GM23338 (cell line): Measurements from ENCODE around the gene MYCBP2. TPM values are rescaled to one million over a fixed set of nuclear protein-coding genes. Genes with fewer than 3 reads are reported as not detected.

Experiments
- ATAC-seq: fragments of 200-7000 bp; cut with Tn5 transposase; 3 replicates; pipeline ENCODE4 v1.9.1; 2020
- DNase-seq: peaks from one replicate; pipeline ENCODE4 v3.0.0-alpha.2; 2015; ENCODE audit warnings: low spot score
- H2AFZ ChIP-seq: fragments of 200-600 bp; sonication (generic); 2 replicates; pipeline ENCODE4 v1.8.0; 2016; ENCODE audit warnings: antibody characterized with exemption, mild to moderate bottlenecking, moderate library complexity
- H3F3A ChIP-seq: fragments of 200-600 bp; sonication (generic); replicated peaks from 2 replicates; pipeline ENCODE4 v1.8.0; 2017; ENCODE audit warnings: antibody characterized with exemption, mixed run types, low read depth
- H3K27ac ChIP-seq: fragments of 200-600 bp; sonication (generic); 2 replicates; pipeline ENCODE4 v1.6.1; 2016; ENCODE audit warnings: low read depth
- H3K27me3 ChIP-seq: fragments of 200-600 bp; sonication (generic); 2 replicates; pipeline ENCODE4 v1.8.0; 2016; ENCODE audit warnings: mild to moderate bottlenecking, mixed run types, moderate library complexity; ENCODE audit not compliant: insufficient read depth
- H3K36me3 ChIP-seq: fragments of 200-600 bp; sonication (generic); 2 replicates; pipeline ENCODE4 v1.8.0; 2016; ENCODE audit warnings: mild to moderate bottlenecking; ENCODE audit not compliant: insufficient read depth
- H3K4me1 ChIP-seq: fragments of 200-600 bp; sonication (generic); 2 replicates; pipeline ENCODE4 v1.8.0; 2016; ENCODE audit warnings: mild to moderate bottlenecking, moderate library complexity; ENCODE audit not compliant: insufficient read depth
- H3K4me2 ChIP-seq: fragments of 200-600 bp; sonication (generic); 2 replicates; pipeline ENCODE4 v1.7.1; 2017; ENCODE audit warnings: mixed run types
- H3K4me3 ChIP-seq: fragments of 200-600 bp; sonication (generic); 2 replicates; pipeline ENCODE4 v1.6.1; 2016; ENCODE audit warnings: mixed run types
- H3K79me2 ChIP-seq: fragments of 200-600 bp; sonication (generic); replicated peaks from 2 replicates; pipeline ENCODE4 v1.8.0; 2017; ENCODE audit warnings: mild to moderate bottlenecking; ENCODE audit not compliant: insufficient read depth
- H3K9me2 ChIP-seq: fragments of 200-600 bp; sonication (generic); 2 replicates; pipeline ENCODE4 v1.8.0; 2017; ENCODE audit not compliant: insufficient read depth
- H4K20me1 ChIP-seq: fragments of 200-600 bp; sonication (generic); replicated peaks from 2 replicates; pipeline ENCODE4 v1.8.0; 2017; ENCODE audit warnings: mild to moderate bottlenecking; ENCODE audit not compliant: insufficient read depth
- H3K27ac Mint-ChIP-seq: 2 replicates; pipeline ENCODE4 v1.8.0; 2020; ENCODE audit warnings: inconsistent platforms, mild to moderate bottlenecking, moderate library complexity, mixed read lengths
- H3K27me3 Mint-ChIP-seq: 3 replicates; pipeline ENCODE4 v1.8.0; 2022; ENCODE audit warnings: low read depth, mild to moderate bottlenecking, moderate library complexity, mixed read lengths, inconsistent platforms; ENCODE audit not compliant: insufficient read depth, poor library complexity
- H3K36me3 Mint-ChIP-seq: 3 replicates; pipeline ENCODE4 v1.8.0; 2021; ENCODE audit warnings: low read depth, mild to moderate bottlenecking, inconsistent platforms, moderate library complexity, mixed read lengths
- H3K4me1 Mint-ChIP-seq: 3 replicates; pipeline ENCODE4 v1.8.0; 2020; ENCODE audit warnings: mild to moderate bottlenecking, inconsistent platforms, mixed read lengths
- H3K4me3 Mint-ChIP-seq: 3 replicates; pipeline ENCODE4 v1.8.0; 2021; ENCODE audit warnings: moderate library complexity, mild to moderate bottlenecking, inconsistent platforms, mixed read lengths
- H3K9me3 Mint-ChIP-seq: 3 replicates; pipeline ENCODE4 v1.8.0; 2020; ENCODE audit warnings: moderate library complexity, mild to moderate bottlenecking, inconsistent platforms, mixed read lengths
- CTCF ChIP-seq, 2 experiments: fragments of 200-600 bp in 1 of 2; sonication (generic) in 1 of 2; conservative IDR thresholded peaks; 2 replicates each; pipeline versions ENCODE4 v1.5.1 to v1.6.1; 2016 to 2017; ENCODE audit warnings: antibody characterized with exemption in 2 of 2, low read depth in 2 of 2, mild to moderate bottlenecking in 2 of 2, moderate library complexity in 1 of 2
- ETS1 ChIP-seq: IDR thresholded peaks from 2 replicates; pipeline ENCODE4 v1.6.1; 2016; ENCODE audit warnings: antibody characterized with exemption
- EZH2phosphoT487 ChIP-seq: fragments of 200-600 bp; sonication (generic); IDR thresholded peaks from one replicate; pipeline ENCODE4 v1.8.1; 2018; ENCODE audit warnings: antibody characterized with exemption; ENCODE audit not compliant: unreplicated experiment
- JUNB ChIP-seq: IDR thresholded peaks from one replicate; pipeline ENCODE4 v1.6.1; 2016; ENCODE audit warnings: antibody characterized with exemption; ENCODE audit not compliant: unreplicated experiment
- REST ChIP-seq: IDR thresholded peaks from one replicate; pipeline ENCODE4 v1.6.1; 2018; ENCODE audit warnings: antibody characterized with exemption; ENCODE audit not compliant: unreplicated experiment
- ZNF331 ChIP-seq: fragments of 250-450 bp; sonication (Bioruptor Pico); IDR thresholded peaks from 2 replicates; pipeline ENCODE4 v1.5.0; 2020; ENCODE audit warnings: low read depth, mild to moderate bottlenecking, moderate library complexity
- ZNF462 ChIP-seq: fragments of 250-450 bp; sonication (Bioruptor Pico); IDR thresholded peaks from 2 replicates; pipeline ENCODE4 v1.5.0; 2020; ENCODE audit warnings: mild to moderate bottlenecking, moderate library complexity
- polyA plus RNA-seq: library from polyadenylated mRNA; unstranded; fragments of >200 nt; fragmentation: Nextera tagmentation; extraction: Ambion mirVana; gene quantifications from 2 replicates; pipeline ENCODE4 v1.2.1, GENCODE V29; 2016
- total RNA-seq: library from RNA; depleted of rRNA; stranded (reverse); fragments of >200 nt; shearing (Covaris generic); gene quantifications from 2 replicates; pipeline ENCODE4 v1.2.3, GENCODE V29; 2014

The MYCBP2 gene
- total and polyA plus RNA-seq, 2 experiments from 2014 or later, result 54.6 to 77.2 TPM

GRCh38 chr13:77047649-77048343, 279.1 kb downstream of the MYCBP2 start (continued):
- TF ChIP-seq ZNF462 (CRISPR knock-in tag) (no peak), JUNB (no peak)

- no peaks in the 10 kb centered on the region for H3K27me3 ChIP-seq
- H4K20me1 ChIP-seq, result no peaks in the 10 kb centered on the region
- no peak overlapping the region for H3K4me2 ChIP-seq
- H3K79me2 ChIP-seq, result no peaks in the 10 kb centered on the region
- H3F3A ChIP-seq, result no peaks in the 10 kb centered on the region
- DNase-seq (no peak), ATAC-seq (no peak)
- Mint-ChIP-seq H3K27ac (no peak overlapping the region), H3K4me1 (no peaks in the 10 kb centered on the region), H3K9me3 (peaks cover 6% of the 10 kb centered on the region), H3K27me3 (no peaks in the 10 kb centered on the region), H3K4me3 (no peak overlapping the region), H3K36me3 (peaks cover 14% of the 10 kb centered on the region)
- H3K9me2 ChIP-seq, result peaks cover 2% of the 10 kb centered on the region; the same call in 1 of the 2 replicates
- no peak overlapping the region for H3K4me3 ChIP-seq
- H3K4me1 ChIP-seq, result no peaks in the 10 kb centered on the region
- no peaks in the 10 kb centered on the region; the same call in 1 of the 2 replicates for H3K36me3 ChIP-seq
- no peak overlapping the region for H2AFZ ChIP-seq
- no peak overlapping the region for H3K27ac ChIP-seq
- TF ChIP-seq ETS1 (no peak), REST (no peak), EZH2phosphoT487 (no peak), CTCF (conservative IDR thresholded peaks at IDR 0.05; ENCODE audit: low read depth in 2 of 2) (no peak), ZNF331 (no peak)
Observed at GRCh38 chr13:77042566-77043177, 284.2 kb downstream of the MYCBP2 start.
